Measurements from ENCODE around the gene DPP7. TPM values are rescaled to one million over a fixed set of nuclear protein-coding genes. Genes with fewer than 3 reads are reported as not detected.

The DPP7 gene
- total and polyA plus RNA-seq, 9 of the 15 experiments (the other 6 are each of a cell fraction or from before 2014, with no cell fraction given): 0.99 to 365 (median 132) TPM

DNA sequence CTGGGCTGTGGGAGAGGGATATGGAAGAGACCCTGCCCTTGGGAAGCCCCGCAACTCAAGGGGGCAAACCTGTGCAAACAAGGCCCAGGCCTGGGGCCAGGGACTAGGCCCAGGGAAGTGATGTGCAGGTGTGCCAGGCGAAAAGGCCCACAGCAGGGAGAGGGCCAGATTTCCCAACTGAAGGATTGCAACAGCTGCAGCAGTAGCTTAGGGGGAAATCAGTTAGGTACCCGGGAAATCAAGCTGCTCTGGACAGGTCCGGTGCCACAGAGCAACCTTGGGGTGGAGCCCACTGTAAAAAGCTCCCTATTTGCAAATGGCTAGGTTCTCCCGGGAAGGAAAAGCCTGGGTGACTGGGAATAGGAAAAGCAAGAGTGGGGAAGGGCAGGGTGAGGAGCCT is 34.8 kb upstream of the DPP7 start:
- no peak for FAIRE-seq
- no peak overlapping the region for H3K4me3 ChIP-seq
- H3K9me1 ChIP-seq (ENCODE audit: control insufficient read depth, insufficient read depth, low read length): no peaks in the 10 kb centered on the region
- intact Hi-C loops (cut with micrococcal nuclease) (no loop called here), in situ Hi-C loops (cut with MboI) (no loop called here)
- H4K20me1 ChIP-seq (replicated peaks; ENCODE audit: control insufficient read depth, insufficient read depth, low read length): no peaks in the 10 kb centered on the region
- TF ChIP-seq ELF1 (tag; IDR thresholded peaks at IDR 0.05): no peak
- no peak for TF ChIP-seq SRSF1 (IDR thresholded peaks at IDR 0.05; ENCODE audit: low read depth, low read length)
- TF ChIP-seq MEF2D (tag; conservative IDR thresholded peaks at IDR 0.05; ENCODE audit: low read depth): no peak
- 0 out of 2 replicates have a peak, but pooled peaks have one; percentile 26 for TF ChIP-seq CEBPB (tag; IDR thresholded peaks at IDR 0.05)
- CTCF ChIA-PET (ENCODE audit: low intra/inter-chr PET ratio): no interaction called here
- no peaks in the 10 kb centered on the region; the same call in 1 of the 2 replicates for H3K9me3 ChIP-seq (replicated peaks; ENCODE audit: control insufficient read depth, insufficient read depth, low read depth, low read length)
- H3K4me2 ChIP-seq (ENCODE audit: insufficient read depth, low read length): peak overlapping the region; percentile 71
- BruUV-seq (replicated peaks): no TSS peak
- H2AFZ ChIP-seq (ENCODE audit: low read depth, low read length): 0 out of 2 replicates have a peak overlapping the region, but pooled peaks have one; percentile 77
- H3K27me3 ChIP-seq (ENCODE audit: control insufficient read depth in 2 of 2, insufficient read depth in 2 of 2, low read length in 2 of 2): no peaks in the 10 kb centered on the region
- DNase-seq (ENCODE audit: extremely low read depth in 1 of 4, low spot score in 3 of 4): no peak
- H3K9ac ChIP-seq (ENCODE audit: insufficient read depth in 1 of 2, low read depth in 2 of 2, low read length in 2 of 2): peak overlapping the region; percentile 30 to 92; a peak in 3 of 4 replicates
- no peaks in the 10 kb centered on the region for H3K79me2 ChIP-seq (ENCODE audit: control insufficient read depth, insufficient read depth, low read length)
- H3K36me3 ChIP-seq (ENCODE audit: control insufficient read depth, insufficient read depth, low read length): no peaks in the 10 kb centered on the region
- no peak for ATAC-seq
- WGBS (ENCODE audit: insufficient coverage, low coverage, missing lambda C conversion rate): 59% methylated on average over 5 of the region's 5 CpGs
- H3K27ac ChIP-seq (ENCODE audit: extremely low read depth, low read depth, low read length): 0 out of 3 replicates have a peak overlapping the region, but pooled peaks have one; percentile 54
- peaks cover 8 to 52% of the 10 kb centered on the region in 2 experiments; a peak in 3 of 5 replicates for H3K4me1 ChIP-seq (replicated peaks in 1 of 2; ENCODE audit: control insufficient read depth in 2 of 2, insufficient read depth in 2 of 2, low read length in 2 of 2)
- POLR2A ChIA-PET: interaction anchor here (1.2 to 3.4 kb wide), 5 partner anchors 8 to 92 kb away, joined by 3 to 22 read pairs (median 8); partner anchors contain the start of genes GRIN1 and TUBB4B

DNA sequence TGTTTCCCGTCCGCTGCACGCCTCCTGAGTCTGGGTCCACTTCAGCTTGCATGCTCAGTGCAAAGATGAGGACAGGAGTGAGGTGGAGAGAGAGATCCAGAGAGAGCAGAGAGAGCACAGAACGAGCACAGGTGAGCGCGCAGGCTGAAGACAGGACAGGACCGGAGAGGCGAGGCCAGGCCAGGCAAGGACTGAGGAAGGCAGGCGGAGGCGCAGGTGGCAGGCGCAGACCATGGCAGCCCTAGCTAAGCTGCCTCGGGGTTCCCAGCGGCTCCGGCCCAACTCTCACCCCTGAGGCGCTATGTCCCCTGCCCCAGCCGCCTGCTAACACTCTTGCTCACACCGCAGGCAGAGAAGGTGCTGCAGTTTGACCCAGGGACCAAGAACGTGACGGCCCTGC is 34.1 kb upstream of the DPP7 start:
- 85% methylated on average over 19 of the region's 19 CpGs for WGBS (ENCODE audit: insufficient coverage, low coverage, missing lambda C conversion rate)
- H3K9ac ChIP-seq (ENCODE audit: insufficient read depth in 1 of 2, low read depth in 2 of 2, low read length in 2 of 2): peak overlapping the region in 1 of 2 experiments; percentile 92; a peak in 2 of 4 replicates
- no TSS peak for BruUV-seq (replicated peaks)

More for the DNA sequence above, 34.1 kb upstream of the DPP7 start:
- TF ChIP-seq, protein P1, sequence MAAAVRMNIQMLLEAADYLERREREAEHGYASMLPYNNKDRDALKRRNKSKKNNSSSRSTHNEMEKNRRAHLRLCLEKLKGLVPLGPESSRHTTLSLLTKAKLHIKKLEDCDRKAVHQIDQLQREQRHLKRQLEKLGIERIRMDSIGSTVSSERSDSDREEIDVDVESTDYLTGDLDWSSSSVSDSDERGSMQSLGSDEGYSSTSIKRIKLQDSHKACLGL (CRISPR knock-in tag; IDR thresholded peaks at IDR 0.05; ENCODE audit: borderline replicate concordance, poor library complexity, severe bottlenecking): no peak
- FAIRE-seq (no peak), DNase-seq (ENCODE audit: extremely low read depth in 1 of 4, low spot score in 3 of 4) (no peak), ATAC-seq (no peak)
- Histone ChIP-seq H3K9me1 (ENCODE audit: control insufficient read depth, insufficient read depth, low read length) (no peaks in the 10 kb centered on the region), H3K79me2 (ENCODE audit: control insufficient read depth, insufficient read depth, low read length) (no peaks in the 10 kb centered on the region), H3K4me1 (replicated peaks in 1 of 2; ENCODE audit: control insufficient read depth in 2 of 2, insufficient read depth in 2 of 2, low read length in 2 of 2) (peaks cover 8 to 52% of the 10 kb centered on the region in 2 experiments; a peak in 3 of 5 replicates), H3K9me3 (replicated peaks; ENCODE audit: control insufficient read depth, insufficient read depth, low read depth, low read length) (no peaks in the 10 kb centered on the region; the same call in 1 of the 2 replicates), H2AFZ (ENCODE audit: low read depth, low read length) (no peak overlapping the region), H3K27ac (ENCODE audit: extremely low read depth, low read depth, low read length) (no peak overlapping the region), H4K20me1 (replicated peaks; ENCODE audit: control insufficient read depth, insufficient read depth, low read length) (0 out of 2 replicates have a peak, but pooled peaks cover under 1% of the 10 kb centered on the region), H3K27me3 (ENCODE audit: control insufficient read depth in 2 of 2, insufficient read depth in 2 of 2, low read length in 2 of 2) (peaks cover 0 to 3% of the 10 kb centered on the region in 2 experiments; a peak in 2 of 5 replicates), H3K36me3 (ENCODE audit: control insufficient read depth, insufficient read depth, low read length) (no peaks in the 10 kb centered on the region), H3K4me3 (no peak overlapping the region), H3K4me2 (ENCODE audit: insufficient read depth, low read length) (no peak overlapping the region)
- POLR2A ChIA-PET: interaction anchor here (0.6 to 3.4 kb wide), 3 partner anchors 10 to 28 kb away, joined by 4 to 22 read pairs (median 4); partner anchors contain the start of gene GRIN1
- in situ Hi-C loops (cut with MboI) (no loop called here), intact Hi-C loops (cut with micrococcal nuclease) (no loop called here)
- CTCF ChIA-PET (ENCODE audit: low intra/inter-chr PET ratio): no interaction called here

Measured in K562 (cell line).